HG03066 (cell line): ENCODE results near the gene PLCXD1.
A peak's percentile ranks its signal among the peaks of the same experiment; 100 is the strongest.
"Not testable (repeated sequence)": the region's sequence is repeated elsewhere in the genome, so short reads cannot be mapped to it uniquely, and the experiment has no call there.

Source experiments
- ATAC-seq: cut with Tn5 transposase; IDR thresholded peaks from one replicate; pipeline ENCODE4 v1.9.1; 2021; ENCODE audit warnings: low read depth; ENCODE audit not compliant: unreplicated experiment

The PLCXD1 gene

DNA sequence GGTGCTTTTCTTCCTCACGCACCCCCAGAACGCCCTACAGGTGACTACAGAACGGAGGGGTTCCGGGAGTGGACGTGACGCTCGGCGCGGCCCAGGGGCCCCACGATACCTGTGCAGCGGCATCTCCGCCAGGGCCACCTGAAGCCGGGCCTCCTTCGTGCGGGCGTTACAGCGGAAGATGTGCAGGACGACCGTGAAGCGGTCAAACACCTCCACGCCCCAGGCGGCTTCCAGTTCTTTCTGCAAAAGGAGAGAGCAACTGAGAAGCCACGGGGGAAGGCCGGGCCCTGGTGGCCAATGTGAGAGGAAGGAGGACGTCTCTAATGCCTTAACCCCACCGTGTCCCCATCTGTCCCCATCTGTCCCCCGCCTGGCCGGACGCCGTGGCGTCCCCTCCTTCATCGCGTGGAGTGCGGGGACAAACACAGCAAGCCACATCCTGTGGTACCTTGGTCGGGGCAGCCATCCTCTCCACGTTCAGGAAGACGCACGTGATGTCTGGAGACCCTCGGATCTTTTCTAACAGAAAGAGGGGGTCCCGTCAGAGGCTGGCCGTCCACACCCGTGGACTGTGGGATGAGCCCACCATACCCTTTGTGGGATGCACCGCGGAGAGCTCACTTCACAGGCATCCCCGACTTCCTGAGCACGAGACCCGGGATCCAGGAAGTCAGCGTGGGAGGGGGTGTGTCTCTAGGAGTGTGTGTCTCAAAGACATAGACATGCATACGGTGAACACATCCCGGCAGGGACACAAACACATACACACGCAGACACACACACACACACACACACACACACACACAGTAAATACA is 33.8 kb downstream of the PLCXD1 start:
- ATAC-seq: no peak

- ATAC-seq: no peak
These were observed 35.5 kb downstream of the PLCXD1 start for GRCh38 chrX:316351-317325.

DNA sequence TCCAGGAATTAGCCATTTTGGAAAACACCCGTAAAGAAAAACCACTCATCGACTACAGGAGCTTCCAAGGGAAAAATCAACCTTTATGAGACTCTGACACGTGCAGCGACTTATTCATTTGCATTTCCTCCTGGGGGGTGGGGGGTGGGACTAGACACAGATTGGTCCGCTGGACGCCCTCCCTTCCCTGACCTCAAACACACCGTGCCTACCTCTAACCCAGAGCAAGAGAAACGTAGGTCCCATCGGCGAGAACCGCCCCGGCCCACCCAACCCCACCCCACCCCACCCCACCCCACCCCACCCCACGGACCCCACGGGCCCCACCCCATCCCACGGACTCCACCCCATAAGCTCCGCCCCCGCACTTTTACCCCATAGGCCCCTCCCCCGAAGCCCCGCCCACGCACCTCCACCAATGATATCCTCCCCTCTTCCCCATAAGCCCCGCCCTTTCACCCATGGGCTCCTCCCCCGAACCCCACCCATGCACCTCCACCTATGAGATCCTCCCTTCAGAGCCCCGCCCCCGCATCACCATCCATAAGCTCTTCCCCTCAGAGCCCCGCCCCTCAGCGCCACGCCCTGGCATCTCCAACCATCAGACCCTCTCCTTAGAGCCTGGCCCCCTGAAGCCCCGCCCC is 36.4 kb downstream of the PLCXD1 start:
- no peak for ATAC-seq

DNA sequence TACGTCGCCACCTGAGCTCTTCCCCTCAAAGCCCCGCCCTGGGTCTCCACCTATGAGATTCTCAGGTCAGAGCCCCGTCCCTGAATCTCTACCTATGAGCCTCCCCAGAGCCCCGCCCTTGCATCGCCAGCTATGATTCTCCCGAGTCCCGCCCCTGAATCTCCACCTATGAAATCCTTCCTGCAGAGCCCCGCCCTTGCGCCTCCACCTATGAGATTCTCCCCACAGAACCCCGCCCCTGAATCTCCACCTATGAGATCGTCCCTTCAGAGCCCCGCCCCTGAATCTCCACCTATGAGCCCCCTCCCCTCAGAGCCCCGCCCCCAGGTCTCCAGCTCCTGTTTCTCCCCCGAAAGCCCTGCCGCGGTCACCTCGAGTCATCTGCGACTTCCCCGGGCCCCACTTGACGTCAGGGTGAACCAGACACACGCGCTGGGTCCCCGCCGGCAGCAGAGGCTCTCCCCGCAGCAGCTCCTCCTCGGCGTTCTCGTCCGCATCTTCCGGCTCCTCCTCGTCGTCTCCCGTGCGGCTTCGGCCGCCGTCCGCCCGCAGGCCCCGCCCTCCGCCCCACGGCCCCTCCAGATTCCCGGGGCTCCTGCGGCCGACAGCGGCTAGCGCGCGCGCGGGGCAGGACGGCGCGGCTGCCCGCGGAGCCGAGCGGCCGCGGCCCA is 37.0 kb downstream of the PLCXD1 start:
- ATAC-seq: peak; percentile 55

DNA sequence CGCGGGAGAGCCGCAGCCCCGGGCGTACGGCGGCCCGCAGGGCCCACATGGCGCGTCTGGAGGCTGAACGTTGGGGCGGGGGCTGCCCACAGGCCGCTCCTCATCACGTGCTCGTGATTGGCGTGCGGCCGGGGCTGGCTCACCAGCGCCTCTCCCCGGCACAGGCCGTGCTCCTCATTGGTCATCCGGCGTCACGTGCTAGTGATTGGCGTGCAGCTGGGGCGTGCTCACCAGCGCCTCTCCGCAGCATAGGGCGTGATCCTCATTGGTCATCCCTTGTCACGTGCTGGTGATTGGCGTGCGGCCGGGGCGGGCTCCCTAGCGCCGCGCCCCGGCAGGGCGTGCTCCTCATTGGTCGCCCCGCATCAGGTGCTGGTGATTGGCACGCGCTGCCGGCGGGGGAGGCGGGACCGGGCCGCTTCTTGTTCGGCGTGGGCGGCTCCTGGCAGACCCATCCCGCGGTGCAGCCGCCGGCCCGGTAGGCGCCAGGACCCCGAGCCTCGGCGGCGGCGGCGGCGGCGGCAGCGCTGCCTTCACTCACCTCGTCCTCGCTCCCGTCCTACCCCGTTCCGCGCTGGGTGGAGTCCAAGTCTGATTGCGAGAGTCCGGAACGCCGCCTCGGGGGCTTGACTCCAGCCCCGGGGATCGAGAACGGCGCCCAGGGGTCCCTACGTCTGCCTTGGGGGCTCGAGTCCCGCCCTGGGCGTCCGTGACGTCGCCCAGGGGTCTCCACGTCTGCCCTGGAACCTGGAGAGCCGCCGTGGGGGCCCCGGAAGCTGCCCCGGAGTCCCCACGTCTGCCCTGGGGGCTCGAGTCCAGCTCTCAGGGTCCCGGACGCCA is 37.8 kb downstream of the PLCXD1 start, which contains the start of gene GTPBP6:
Gene GTPBP6, minus strand, starts transcription at position 58 of the 840 bp plus-strand sequence. Its CDS starts 9 bp downstream, at position 49.
- peak; percentile 78 for ATAC-seq

DNA sequence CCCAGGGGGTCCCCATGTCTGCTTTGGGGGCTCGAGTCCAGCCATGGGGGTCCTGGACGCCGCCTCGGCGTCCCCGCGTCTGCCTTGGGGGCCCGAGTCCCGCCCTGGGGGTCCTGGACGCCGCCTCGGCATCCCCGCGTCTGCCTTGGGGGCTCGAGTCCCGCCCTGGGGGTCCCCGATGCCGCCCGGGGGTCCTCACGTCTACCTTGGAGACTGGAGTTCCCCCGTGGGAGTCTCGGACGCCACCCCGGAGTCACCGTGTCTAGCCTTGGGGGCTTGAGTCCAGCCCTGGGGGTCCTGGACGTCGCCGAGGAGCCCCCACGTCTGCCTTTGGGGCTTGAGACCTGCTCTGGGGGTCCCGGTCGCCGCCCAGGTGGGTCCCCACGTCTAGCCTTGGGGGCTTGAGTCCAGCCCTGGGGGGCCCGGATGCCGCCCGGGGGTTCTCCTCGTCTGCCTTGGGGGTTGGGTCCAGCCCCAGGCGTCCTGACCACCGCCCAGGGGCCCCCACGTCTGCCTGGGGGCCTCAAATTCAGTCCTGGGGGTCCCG is 38.5 kb downstream of the PLCXD1 start:
- ATAC-seq: no peak

GRCh38 chrX:320126-320783 is 39.1 kb downstream of the PLCXD1 start:
- no peak for ATAC-seq

DNA sequence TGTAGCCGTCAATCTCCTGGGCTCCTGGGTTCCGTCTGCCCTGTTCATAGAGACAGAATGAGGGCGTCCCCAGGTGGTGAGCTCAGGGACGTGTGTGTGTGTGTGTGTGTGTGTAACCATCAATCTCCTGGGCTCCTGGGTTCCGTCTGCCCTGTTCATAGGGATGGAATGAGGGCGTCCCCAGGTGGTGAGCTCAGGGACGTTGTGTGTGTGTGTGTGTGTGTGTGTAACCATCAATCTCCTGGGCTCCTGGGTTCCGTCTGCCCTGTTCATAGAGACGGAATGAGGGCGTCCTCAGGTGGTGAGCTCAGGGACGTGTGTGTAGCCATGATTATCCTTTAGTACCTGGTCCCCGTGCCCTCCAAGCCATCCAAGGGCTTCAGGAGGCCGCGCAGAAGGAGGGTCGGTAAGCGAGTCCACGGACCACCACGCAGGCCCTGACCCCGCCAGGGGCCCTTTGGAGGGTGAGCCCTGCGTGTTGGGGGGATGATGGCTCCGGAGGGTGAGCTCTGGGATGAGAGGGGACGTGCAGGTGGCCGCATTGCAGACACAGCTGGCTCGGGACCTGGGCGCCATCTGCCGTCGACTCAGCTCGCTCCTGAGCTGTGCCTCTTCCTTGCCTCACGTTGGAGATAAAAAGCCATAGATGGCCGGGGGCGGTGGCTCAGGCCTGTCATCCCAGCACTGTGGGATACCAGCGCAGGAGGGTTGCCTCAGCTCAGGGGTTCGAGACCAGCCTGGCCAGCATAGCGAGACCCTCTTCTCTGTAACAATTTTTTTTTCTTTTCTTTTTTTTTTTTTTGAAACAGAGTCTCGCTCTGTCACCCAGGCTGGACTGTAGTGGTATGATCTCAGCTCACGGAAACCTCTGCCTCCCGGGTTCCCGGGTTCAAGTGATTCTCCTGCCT is 42.8 kb downstream of the PLCXD1 start:
- ATAC-seq: no peak

DNA sequence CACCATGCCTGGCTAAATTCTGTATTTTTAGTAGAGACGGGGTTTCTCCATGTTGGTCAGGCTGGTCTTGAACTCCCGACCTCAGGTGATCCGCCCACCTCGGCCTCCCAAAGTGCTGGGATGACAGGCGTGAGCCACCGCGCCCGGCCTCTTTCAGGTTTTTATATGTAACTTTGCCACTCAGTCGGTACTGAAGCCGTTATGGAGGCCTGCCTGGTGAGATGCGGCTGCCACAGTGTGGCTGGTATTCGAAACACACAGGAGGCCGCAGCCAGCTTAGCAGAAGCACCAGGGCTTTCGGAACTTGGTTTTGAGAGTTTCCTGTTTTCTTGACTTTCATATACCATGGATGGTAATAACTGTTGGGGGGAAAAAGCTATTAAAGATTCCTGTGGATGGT is 43.5 kb downstream of the PLCXD1 start:
- not testable (repeated sequence) for ATAC-seq

DNA sequence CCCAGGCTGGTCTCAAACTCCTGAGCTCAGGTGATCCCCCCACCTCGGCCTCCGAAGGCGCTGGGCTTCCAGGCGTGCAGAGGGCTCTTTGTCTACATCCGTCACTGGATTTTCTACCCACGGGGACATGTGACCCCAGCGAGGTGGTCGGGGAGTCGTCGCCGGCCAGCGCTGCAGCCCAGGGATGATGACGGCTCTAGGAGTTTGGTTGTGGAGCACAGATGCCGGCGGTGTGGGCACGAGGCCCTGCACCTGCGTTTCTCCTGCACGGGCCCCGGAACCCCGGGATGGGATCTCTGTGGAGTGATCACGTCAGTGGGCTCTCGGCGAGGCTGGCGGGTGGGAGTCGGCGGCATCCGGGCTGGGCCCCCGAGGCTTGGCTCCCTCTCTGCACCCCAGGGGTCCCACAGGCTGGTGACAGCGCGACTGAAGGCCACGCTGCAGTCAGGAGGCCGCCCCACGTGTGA is 46.5 kb downstream of the PLCXD1 start:
- no peak for ATAC-seq

GRCh38 chrX:329291-329910 is 48.2 kb downstream of the PLCXD1 start:
- ATAC-seq: no peak

- not testable (repeated sequence) for ATAC-seq
These were observed 49.1 kb downstream of the PLCXD1 start for GRCh38 chrX:330141-330725.

GRCh38 chrX:330726-331150 is 49.6 kb downstream of the PLCXD1 start:
- ATAC-seq: no peak

- no peak for ATAC-seq
These were observed 50.1 kb downstream of the PLCXD1 start for GRCh38 chrX:331151-331824.

DNA sequence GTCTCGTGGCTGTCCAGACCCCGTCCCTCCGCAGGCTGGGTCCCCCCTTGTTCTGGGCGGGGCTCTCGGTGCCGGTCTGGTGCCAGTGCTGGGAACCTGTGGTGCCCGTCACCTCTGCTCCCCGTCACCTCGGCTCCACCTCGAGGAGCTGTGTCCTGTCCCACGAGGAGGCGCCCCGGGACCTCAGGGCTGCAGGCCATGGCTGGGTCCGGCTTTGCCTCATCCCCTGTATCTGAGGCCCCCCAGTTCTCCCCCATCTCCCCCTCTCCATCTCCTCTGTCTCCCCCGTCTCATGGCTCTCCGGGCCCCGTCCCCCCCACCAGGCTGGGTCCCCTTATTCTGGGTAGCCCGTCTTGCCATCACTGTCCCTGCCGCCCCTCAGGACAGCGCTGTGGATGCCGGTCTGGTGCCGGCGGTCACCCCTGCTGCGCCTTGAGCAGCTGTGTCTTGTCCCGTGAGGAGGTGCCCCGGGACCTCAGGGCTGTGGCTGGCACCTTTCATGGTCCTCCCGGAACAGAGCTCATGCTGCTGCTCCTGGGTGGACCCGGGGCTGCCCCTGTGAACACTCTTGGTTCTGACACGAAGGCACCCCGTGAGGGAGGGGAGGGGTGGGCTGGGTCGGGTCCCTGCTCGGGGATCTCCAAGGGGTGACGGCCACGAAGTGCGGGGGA is 50.8 kb downstream of the PLCXD1 start:
- no peak for ATAC-seq

DNA sequence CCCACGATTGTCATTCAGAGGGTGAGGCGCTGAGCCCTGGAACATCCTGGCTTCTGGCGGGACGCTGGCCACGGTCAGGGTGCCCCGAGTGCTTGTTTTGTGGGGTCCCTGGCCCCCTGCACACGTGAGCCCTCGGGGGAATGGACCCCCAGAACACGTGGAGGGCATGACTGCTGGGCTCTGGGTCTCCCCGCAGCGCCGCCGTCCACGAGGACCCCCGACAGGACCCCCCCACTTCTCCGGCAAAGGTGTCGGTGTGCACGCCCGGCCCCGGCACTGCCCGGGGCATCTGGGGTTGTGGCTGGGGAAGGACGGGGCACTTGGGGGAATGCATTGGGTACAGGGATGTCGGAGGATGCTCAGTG is 51.3 kb downstream of the PLCXD1 start:
- no peak for ATAC-seq
